GM12864 (cell line): ENCODE results near the gene WEE2.

Source experiments
- DNase-seq: peaks from one replicate; pipeline ENCODE4 v3.0.0-alpha.2; 2011; ENCODE audit warnings: low read depth
- H3K4me3 ChIP-seq: 2 replicates; pipeline ENCODE4 v1.5.1; 2011; ENCODE audit warnings: mild to moderate bottlenecking, low read depth, low read length, control low read depth
- CTCF ChIP-seq: IDR thresholded peaks from 2 replicates; pipeline ENCODE4 v1.5.1; 2011; ENCODE audit warnings: low read depth, mild to moderate bottlenecking, moderate library complexity, low read length, control low read depth, inconsistent platforms; ENCODE audit errors: missing control alignments

WEE2 gene

GRCh38 chr7:141691540-141691939 is 16.6 kb upstream of the WEE2 start:
- no peak for TF ChIP-seq CTCF
- H3K4me3 ChIP-seq = no peak overlapping the region
- no peak for DNase-seq

GRCh38 chr7:141691961-141692360 is 16.2 kb upstream of the WEE2 start:
- no peak overlapping the region for H3K4me3 ChIP-seq
- no peak for DNase-seq
- TF ChIP-seq CTCF = no peak

GRCh38 chr7:141693082-141693481 is 15.1 kb upstream of the WEE2 start:
- DNase-seq = no peak
- TF ChIP-seq CTCF = no peak
- no peak overlapping the region for H3K4me3 ChIP-seq

GRCh38 chr7:141695803-141696289 is 12.3 kb upstream of the WEE2 start:
- TF ChIP-seq CTCF = no peak
- no peak overlapping the region for H3K4me3 ChIP-seq
- no peak for DNase-seq

- TF ChIP-seq CTCF = no peak
- H3K4me3 ChIP-seq = no peak overlapping the region
- no peak for DNase-seq
Observed at GRCh38 chr7:141696348-141696747, 11.8 kb upstream of the WEE2 start.

GRCh38 chr7:141697211-141697871 is 10.8 kb upstream of the WEE2 start:
- H3K4me3 ChIP-seq = no peak overlapping the region
- DNase-seq = no peak
- TF ChIP-seq CTCF = no peak
